Keratinocyte (primary cell): Measurements from ENCODE around the gene KIAA0825. TPM values are rescaled to one million over a fixed set of nuclear protein-coding genes. Genes with fewer than 3 reads are reported as not detected.

Source experiments
- DNase-seq: peaks from one replicate; pipeline ENCODE4 v3.0.0-alpha.2; 2011; ENCODE audit warnings: low read depth, missing footprints, low spot score
- FAIRE-seq: peaks from 2 replicates; lab custom pipeline; 2011; peaks lifted over from hg19 to GRCh38; lab: Jason Lieb, UNC
- H2AFZ ChIP-seq: 2 replicates; pipeline ENCODE4 v1.6.0; 2012; ENCODE audit warnings: low read length, control low read depth, inconsistent platforms; ENCODE audit not compliant: control insufficient read depth
- H3K27ac ChIP-seq: 2 replicates; pipeline ENCODE4 v1.5.1; 2011; ENCODE audit warnings: low read length; ENCODE audit not compliant: control insufficient read depth, insufficient read depth
- H3K27me3 ChIP-seq: 3 replicates; pipeline ENCODE4 v1.6.0; 2011; ENCODE audit warnings: low read length; ENCODE audit not compliant: control insufficient read depth, insufficient read depth; ENCODE audit errors: extremely low read depth
- H3K36me3 ChIP-seq, 2 experiments: 2 replicates in 1 of 2; 3 replicates in 1 of 2; pipeline ENCODE4 v1.5.1; 2011; ENCODE audit warnings: low read length in 2 of 2, mild to moderate bottlenecking in 1 of 2; ENCODE audit not compliant: control insufficient read depth in 2 of 2, insufficient read depth in 2 of 2; ENCODE audit errors: extremely low read depth in 1 of 2
- H3K4me1 ChIP-seq: 3 replicates; pipeline ENCODE4 v1.5.1; 2011; ENCODE audit warnings: low read length; ENCODE audit not compliant: control insufficient read depth, insufficient read depth; ENCODE audit errors: extremely low read depth
- H3K4me2 ChIP-seq: 3 replicates; pipeline ENCODE4 v1.6.0; 2011; ENCODE audit warnings: low read depth, low read length; ENCODE audit not compliant: control insufficient read depth, insufficient read depth; ENCODE audit errors: extremely low read depth
- H3K4me3 ChIP-seq, 3 experiments: fragments of 200-600 bp in 1 of 3; sonication (generic) in 1 of 3; 2 replicates in 2 of 3; 3 replicates in 1 of 3; pipeline ENCODE4 v1.5.1; 2011 to 2016; ENCODE audit warnings: low read length in 3 of 3, mild to moderate bottlenecking in 3 of 3, control low read depth in 2 of 3, inconsistent platforms in 1 of 3, low read depth in 1 of 3, mixed read lengths in 1 of 3, mixed run types in 1 of 3, moderate library complexity in 1 of 3; ENCODE audit not compliant: control insufficient read depth in 2 of 3, insufficient read depth in 2 of 3; ENCODE audit errors: extremely low read depth in 1 of 3
- H3K79me2 ChIP-seq: 2 replicates; pipeline ENCODE4 v1.6.0; 2012; ENCODE audit warnings: low read length; ENCODE audit not compliant: control insufficient read depth, insufficient read depth
- H3K9ac ChIP-seq: 3 replicates; pipeline ENCODE4 v1.6.0; 2011; ENCODE audit warnings: low read length; ENCODE audit not compliant: control insufficient read depth, insufficient read depth; ENCODE audit errors: extremely low read depth
- H3K9me1 ChIP-seq: 3 replicates; pipeline ENCODE4 v1.6.0; 2011; ENCODE audit warnings: low read length; ENCODE audit not compliant: control insufficient read depth, insufficient read depth; ENCODE audit errors: extremely low read depth
- H3K9me3 ChIP-seq: 2 replicates; pipeline ENCODE4 v1.5.1; 2012; ENCODE audit warnings: low read depth, low read length; ENCODE audit not compliant: control insufficient read depth
- H4K20me1 ChIP-seq: 3 replicates; pipeline ENCODE4 v1.6.0; 2011; ENCODE audit warnings: low read length; ENCODE audit not compliant: control insufficient read depth, insufficient read depth; ENCODE audit errors: extremely low read depth
- CTCF ChIP-seq, 3 experiments: IDR thresholded peaks in 1 of 3; conservative IDR thresholded peaks in 1 of 3; optimal IDR thresholded peaks in 1 of 3; 2 replicates in 2 of 3; 3 replicates in 1 of 3; pipeline versions ENCODE3 to v1.5.1; 2011; ENCODE audit warnings: low read length in 3 of 3, mild to moderate bottlenecking in 3 of 3, moderate library complexity in 2 of 3, control low read depth in 1 of 3, inconsistent platforms in 1 of 3; ENCODE audit not compliant: insufficient read depth in 2 of 3; ENCODE audit errors: extremely low read depth in 1 of 3
- EZH2 ChIP-seq: IDR thresholded peaks from one replicate; pipeline ENCODE4 v1.6.1; 2012; ENCODE audit warnings: inconsistent platforms, mild to moderate bottlenecking, low read length, moderate library complexity
- dilution Hi-C: fragments of 300-500 bp; cut with MboI; formaldehyde crosslinking; loops from one replicate; pipeline ENCODE4 v1.7.0; 2020; ENCODE audit warnings: low sequenced_read_pairs; ENCODE audit not compliant: extremely low pct_ligation_motif_present
- polyA plus RNA-seq, 5 experiments: library from polyadenylated mRNA; depleted of rRNA in 3 of 5; stranded (reverse) in 3 of 5; stranded (forward) in 1 of 5; unstranded in 1 of 5; fragments of >200 nt; gene quantifications; 1 replicate in 1 of 5; 2 replicates in 3 of 5; 3 replicates in 1 of 5; pipeline versions ENCODE4 v1.2.1 to v1.2.3, GENCODE V29; 2011 to 2012; ENCODE audit warnings: missing spikeins in 2 of 5, low read depth in 1 of 5, low replicate concordance in 1 of 5

KIAA0825 gene
- polyA plus RNA-seq, 1 donor (not counting 4 experiments of a cell fraction or from before 2014, with no cell fraction given): 1.2 TPM

GRCh38 chr5:94667937-94668336, 49.5 kb upstream of the KIAA0825 start:
- Histone ChIP-seq H3K4me2 (no peak overlapping the region), H3K27me3 (no peaks in the 10 kb centered on the region), H3K9ac (no peak overlapping the region), H3K4me1 (no peaks in the 10 kb centered on the region), H3K9me1 (no peaks in the 10 kb centered on the region), H3K36me3 (no peaks in the 10 kb centered on the region), H3K27ac (no peak overlapping the region), H2AFZ (no peak overlapping the region), H3K9me3 (no peaks in the 10 kb centered on the region), H3K79me2 (no peaks in the 10 kb centered on the region), H4K20me1 (no peaks in the 10 kb centered on the region), H3K4me3 (no peak overlapping the region)
- no peak for DNase-seq
- no peak for FAIRE-seq
- TF ChIP-seq EZH2: no peak
- dilution Hi-C loops: no loop called here

- peaks cover 6% of the 10 kb centered on the region for H3K79me2 ChIP-seq
- no peak overlapping the region for H3K27ac ChIP-seq
- H3K9ac ChIP-seq: no peak overlapping the region
- DNase-seq (no peak), FAIRE-seq (no peak)
- no peaks in the 10 kb centered on the region for H3K4me1 ChIP-seq
- H3K4me2 ChIP-seq: no peak overlapping the region
- H2AFZ ChIP-seq: no peak overlapping the region
- TF ChIP-seq CTCF (optimal IDR thresholded peaks at IDR 0.05 in 1 of 3, IDR thresholded peaks at IDR 0.05 in 1 of 3, conservative IDR thresholded peaks at IDR 0.05 in 1 of 3; ENCODE audit: extremely low read depth in 1 of 3, insufficient read depth in 2 of 3, low read length in 3 of 3) (no peak), EZH2 (no peak)
- H3K9me3 ChIP-seq: no peaks in the 10 kb centered on the region
- no peaks in the 10 kb centered on the region for H3K9me1 ChIP-seq
- no peaks in the 10 kb centered on the region for H3K36me3 ChIP-seq
- H3K4me3 ChIP-seq: no peak overlapping the region
- no peaks in the 10 kb centered on the region for H3K27me3 ChIP-seq
- dilution Hi-C loops: no loop called here
- no peaks in the 10 kb centered on the region for H4K20me1 ChIP-seq
Observed at GRCh38 chr5:94661086-94661485, 42.7 kb upstream of the KIAA0825 start.

DNA sequence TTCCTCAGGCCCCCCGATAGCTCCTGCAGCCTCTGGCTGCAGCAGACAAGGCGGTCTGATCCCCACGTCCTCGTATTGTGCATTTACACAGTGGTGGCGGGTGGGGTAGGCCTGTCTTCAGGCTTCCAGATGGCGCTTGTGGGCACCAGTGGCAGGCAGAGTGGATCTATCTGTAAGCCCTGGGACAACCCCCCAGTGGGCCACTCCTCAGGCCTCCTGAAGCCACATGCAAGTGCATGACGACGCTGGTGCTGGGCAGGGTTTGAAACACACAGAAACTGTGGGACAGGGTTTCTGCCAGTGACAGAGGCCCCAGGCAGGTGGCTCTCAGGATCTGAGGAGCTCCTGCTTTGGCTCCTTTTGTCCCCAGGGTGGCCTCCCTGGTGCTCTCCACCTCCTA, 42.1 kb upstream of the KIAA0825 start:
- Histone ChIP-seq H2AFZ (no peak overlapping the region), H3K4me1 (no peaks in the 10 kb centered on the region), H3K36me3 (no peaks in the 10 kb centered on the region), H3K9me3 (no peaks in the 10 kb centered on the region), H3K4me3 (no peak overlapping the region), H3K9me1 (no peaks in the 10 kb centered on the region), H3K27ac (no peak overlapping the region), H3K9ac (no peak overlapping the region), H3K27me3 (no peaks in the 10 kb centered on the region), H3K4me2 (no peak overlapping the region), H3K79me2 (peaks cover 6% of the 10 kb centered on the region), H4K20me1 (no peaks in the 10 kb centered on the region)
- TF ChIP-seq EZH2 (no peak), CTCF (optimal IDR thresholded peaks at IDR 0.05 in 1 of 3, IDR thresholded peaks at IDR 0.05 in 1 of 3, conservative IDR thresholded peaks at IDR 0.05 in 1 of 3; ENCODE audit: extremely low read depth in 1 of 3, insufficient read depth in 2 of 3, low read length in 3 of 3) (no peak)
- FAIRE-seq (no peak), DNase-seq (no peak)
- dilution Hi-C loops: no loop called here
